HG02763 (cell line): ENCODE measurements around the gene PLPPR3.

ENCODE experiments used
- ATAC-seq: cut with Tn5 transposase; IDR thresholded peaks from one replicate; pipeline ENCODE4 v1.9.1; 2021; ENCODE audit warnings: mild to moderate bottlenecking, moderate library complexity; ENCODE audit not compliant: unreplicated experiment

Gene PLPPR3, protein sequence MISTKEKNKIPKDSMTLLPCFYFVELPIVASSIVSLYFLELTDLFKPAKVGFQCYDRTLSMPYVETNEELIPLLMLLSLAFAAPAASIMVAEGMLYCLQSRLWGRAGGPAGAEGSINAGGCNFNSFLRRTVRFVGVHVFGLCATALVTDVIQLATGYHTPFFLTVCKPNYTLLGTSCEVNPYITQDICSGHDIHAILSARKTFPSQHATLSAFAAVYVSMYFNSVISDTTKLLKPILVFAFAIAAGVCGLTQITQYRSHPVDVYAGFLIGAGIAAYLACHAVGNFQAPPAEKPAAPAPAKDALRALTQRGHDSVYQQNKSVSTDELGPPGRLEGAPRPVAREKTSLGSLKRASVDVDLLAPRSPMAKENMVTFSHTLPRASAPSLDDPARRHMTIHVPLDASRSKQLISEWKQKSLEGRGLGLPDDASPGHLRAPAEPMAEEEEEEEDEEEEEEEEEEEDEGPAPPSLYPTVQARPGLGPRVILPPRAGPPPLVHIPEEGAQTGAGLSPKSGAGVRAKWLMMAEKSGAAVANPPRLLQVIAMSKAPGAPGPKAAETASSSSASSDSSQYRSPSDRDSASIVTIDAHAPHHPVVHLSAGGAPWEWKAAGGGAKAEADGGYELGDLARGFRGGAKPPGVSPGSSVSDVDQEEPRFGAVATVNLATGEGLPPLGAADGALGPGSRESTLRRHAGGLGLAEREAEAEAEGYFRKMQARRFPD

DNA sequence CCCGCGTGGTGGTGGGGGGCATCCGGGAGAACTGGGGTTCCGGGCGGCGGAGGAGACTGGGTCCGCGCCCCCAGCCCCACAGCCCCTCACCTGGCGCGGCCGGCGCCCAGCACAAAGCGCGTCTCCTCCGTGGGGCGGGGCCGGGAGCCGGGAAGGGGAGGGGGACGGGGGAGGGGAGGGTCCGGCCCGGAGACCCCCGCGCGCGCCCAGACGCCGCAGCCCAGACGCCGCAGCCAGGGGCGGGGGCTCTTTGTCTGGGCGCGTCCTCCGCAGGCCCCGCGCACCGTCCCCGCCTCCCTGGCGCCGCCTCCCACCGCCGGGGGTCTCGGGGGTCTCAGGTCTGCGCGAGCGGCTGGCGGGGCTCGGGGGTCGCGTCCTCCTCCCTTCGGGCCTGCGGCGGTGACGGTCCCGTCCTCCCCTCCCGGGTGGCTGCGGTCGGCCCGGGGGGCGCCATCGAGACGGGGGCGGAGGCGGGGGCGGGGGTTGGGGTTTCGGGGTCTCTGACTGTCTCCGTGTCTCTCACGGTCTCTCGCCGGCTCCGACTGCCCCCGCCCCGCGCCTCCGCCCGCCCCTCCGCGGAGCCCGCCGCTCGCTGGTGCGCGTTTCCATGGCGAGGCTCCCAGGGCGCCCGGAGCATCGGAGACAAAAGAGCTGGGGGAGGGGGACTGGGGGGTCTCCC, at the start of gene PLPPR3:
Gene PLPPR3, minus strand, starts transcription at position 131 of the 679 bp plus-strand sequence. CDS start 396 bp downstream, outside the sequence.
- ATAC-seq = no peak

GRCh38 chr19:870963-871401, 49.2 kb upstream of the PLPPR3 start:
- no peak for ATAC-seq

GRCh38 chr19:870314-870713, 48.6 kb upstream of the PLPPR3 start:
- no peak for ATAC-seq

DNA sequence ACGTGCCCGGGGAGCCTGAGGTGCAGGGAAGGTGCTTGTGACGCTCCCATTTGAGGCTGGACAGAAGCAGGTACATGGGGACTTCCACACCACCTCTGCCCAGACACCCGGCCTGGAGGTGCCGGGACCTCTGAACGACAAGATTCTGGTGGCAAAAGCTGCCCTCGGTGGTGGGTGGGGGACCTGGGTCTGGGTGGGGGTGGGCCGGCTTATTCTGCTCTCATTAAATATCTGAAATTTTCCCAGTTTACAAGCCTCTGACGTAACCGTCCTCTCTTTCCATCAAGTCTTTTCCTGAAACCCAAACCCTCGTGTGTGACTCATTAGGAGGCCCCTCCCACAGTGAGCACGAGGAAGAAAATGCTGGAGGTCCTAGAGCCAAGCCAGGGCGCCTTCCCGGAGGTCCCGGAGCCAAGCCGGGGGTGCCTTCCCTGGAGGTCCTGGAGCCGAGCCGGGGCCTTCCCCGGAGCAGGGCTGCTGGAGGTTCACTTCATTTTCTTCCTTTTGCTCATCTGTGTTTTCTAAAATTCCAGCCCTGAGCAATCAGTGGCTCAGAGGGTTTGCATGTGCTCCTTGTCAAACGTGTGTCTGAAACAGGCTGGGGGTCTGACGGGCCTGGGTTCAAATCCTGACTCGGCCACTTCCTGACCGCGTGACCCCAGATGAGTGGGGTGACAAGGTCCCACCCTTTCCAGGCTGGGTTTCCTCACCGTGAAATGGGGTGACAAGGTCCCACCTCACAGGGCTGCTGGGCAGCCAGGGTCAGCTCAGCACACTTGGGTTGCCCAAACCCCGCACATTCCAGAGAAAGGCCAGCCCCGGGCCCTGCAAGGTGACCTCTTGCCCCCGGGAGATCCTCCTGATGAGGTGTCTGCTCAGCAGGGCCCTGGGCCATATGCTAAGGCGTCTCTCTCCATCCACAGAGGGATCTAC, 47.8 kb upstream of the PLPPR3 start:
- ATAC-seq = no peak

- ATAC-seq = no peak
These were observed 46.9 kb upstream of the PLPPR3 start for GRCh38 chr19:868458-869244.

- no peak for ATAC-seq
These were observed 46.2 kb upstream of the PLPPR3 start for GRCh38 chr19:867855-868457.

DNA sequence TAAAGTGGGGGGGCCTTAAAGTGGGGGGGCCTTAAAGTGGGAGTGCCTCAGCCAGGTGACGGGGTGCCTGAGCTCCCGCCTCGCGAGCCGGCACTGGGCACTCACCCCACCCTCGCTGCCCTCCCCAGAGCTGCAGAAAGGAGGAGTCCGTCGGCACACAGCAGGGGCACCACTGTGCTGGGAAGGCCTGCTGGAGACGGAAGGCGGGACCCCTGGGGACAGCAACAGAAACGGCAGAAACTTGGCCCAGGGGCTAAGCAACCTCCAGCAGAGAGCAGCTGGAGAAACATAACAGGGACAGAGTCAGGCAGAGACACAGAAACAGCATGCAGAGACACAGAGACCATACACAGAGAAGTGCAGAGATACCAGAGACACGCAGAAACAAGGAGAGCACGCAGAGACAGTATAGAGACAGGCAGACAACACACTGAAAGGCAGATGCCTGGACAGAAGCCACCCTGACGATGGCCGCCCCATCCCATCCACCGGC, 45.6 kb upstream of the PLPPR3 start:
- no peak for ATAC-seq

GRCh38 chr19:866769-867300, 45.1 kb upstream of the PLPPR3 start:
- ATAC-seq = no peak

- ATAC-seq = no peak
These were observed 41.5 kb upstream of the PLPPR3 start for GRCh38 chr19:863315-863620.

DNA sequence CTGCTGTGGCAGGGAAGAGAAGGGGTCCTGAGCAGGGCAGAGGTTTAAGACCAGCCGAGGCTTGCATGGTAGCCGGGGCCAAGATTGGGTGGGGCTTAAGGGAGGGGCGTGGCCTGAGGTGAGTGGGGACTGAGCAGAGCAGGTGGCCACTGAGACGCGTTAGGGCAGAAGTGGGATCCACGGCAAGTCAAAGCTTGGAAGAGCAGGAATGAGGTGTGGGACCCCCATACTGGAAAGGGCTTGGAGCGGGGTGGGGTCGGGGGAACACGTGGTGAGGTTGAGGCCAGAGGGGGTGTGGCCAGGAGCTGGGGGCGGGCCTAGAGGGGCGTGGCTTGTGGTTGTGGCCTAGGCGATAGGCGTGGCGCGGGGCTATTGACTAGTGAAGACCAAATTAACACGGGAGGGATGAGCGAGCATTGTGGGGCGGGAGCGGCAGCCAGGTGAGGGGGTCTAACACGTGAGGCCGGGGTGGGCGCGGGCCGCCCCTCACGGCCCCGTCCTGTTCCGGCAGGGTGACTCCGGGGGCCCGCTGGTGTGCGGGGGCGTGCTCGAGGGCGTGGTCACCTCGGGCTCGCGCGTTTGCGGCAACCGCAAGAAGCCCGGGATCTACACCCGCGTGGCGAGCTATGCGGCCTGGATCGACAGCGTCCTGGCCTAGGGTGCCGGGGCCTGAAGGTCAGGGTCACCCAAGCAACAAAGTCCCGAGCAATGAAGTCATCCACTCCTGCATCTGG, 41.0 kb upstream of the PLPPR3 start:
- ATAC-seq = no peak

DNA sequence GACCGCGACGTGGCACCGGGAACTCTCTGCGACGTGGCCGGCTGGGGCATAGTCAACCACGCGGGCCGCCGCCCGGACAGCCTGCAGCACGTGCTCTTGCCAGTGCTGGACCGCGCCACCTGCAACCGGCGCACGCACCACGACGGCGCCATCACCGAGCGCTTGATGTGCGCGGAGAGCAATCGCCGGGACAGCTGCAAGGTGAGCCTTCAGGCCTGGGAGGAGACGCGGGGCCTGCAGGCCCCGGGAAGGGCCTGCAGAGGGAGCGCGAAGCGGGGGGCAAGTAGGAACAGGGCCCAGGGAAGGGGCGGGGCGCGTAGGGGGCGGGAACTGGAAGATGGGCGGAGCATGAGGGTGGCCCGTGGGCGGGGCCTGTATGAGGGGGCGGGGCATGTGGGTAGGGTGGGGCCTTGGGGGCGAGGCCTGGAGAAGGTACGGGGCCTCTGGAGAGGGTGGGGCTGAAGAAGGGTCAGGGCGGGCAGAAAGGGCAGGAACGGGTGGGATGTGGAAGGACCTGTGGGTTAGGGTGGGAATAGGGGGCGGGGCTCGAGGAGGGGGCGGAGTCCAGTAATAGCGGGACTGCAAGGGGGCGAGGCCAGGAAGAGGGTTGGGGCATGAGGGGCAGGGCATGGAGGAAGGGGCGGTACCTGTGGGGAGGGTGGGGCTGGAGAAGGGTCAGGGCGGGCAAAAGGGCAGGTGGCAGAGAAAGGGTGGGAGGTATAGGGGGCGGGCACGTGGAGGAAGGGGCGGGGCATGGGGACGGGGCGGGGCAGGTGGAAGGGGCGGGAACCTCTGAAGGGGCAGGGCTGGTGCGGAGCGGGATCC, 40.2 kb upstream of the PLPPR3 start:
- no peak for ATAC-seq

- ATAC-seq = no peak
These were observed 39.5 kb upstream of the PLPPR3 start for GRCh38 chr19:861141-861755.

DNA sequence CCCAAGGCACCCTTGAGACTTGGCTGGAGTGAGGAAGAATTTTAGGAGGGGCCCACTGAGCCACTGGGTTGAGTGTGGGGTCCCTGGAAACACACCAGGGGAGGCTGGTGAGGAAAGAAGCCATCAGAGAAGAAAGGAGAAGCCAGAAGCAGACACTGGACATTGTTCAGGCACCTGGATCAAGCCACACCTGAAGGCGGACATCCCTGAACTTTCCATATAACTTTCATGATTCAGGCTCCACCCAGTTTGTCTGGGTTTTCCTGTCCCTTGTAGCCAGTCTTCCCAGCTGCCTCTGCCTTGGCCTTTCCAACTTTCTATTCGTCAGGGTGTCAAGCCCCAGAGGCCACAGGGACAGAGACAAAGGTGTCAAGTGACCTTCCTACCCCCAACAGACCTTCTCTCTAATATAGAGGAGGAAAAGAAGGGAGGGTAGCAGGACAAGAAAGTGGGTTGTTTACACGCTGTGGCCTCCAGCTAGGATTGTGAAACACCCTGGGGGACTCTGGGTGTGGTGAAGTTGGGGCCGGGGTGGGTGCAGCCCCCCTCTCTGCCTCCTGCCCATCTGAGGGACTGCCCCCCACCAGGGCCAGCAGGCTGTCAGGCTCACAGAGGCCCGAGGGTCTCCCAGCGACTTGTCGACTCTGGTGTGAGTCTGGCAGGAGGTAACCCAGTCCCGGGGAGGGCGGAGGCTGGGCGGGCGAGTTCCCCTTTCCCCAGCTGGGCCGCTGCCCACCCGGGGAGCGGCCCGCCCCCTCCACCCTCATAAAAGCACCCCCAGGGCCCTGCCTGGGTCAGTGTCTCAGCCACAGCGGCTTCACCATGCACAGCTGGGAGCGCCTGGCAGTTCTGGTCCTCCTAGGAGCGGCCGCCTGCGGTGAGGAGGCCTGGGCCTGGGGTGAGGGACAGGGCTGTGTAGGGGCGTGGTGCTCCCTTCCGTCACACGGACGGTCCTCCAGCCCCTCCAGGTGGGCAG, 37.4 kb upstream of the PLPPR3 start, which contains the start of gene CFD:
Gene CFD, plus strand, starts transcription at position 797 of the 976 bp plus-strand sequence. Its CDS starts 26 bp downstream, at position 823.
- ATAC-seq = no peak

DNA sequence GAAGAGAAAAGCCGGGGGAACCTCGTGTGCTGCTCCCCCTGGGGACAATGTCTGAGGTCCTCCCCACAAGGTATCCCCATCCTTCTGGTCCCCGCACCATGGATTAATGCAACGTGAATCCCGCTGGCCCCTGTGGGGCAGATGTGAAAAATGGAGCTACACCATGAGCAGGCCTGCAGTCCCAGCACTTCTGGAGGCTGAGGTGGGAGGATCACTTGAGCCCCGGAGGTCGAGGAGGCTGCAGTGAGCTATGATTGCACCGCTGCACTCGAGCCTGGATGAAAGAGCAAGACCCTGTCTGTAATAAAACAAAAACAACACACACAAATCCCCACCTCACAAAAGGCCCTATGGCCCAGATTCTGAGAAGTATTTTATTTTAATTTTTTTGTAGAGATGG, 36.5 kb upstream of the PLPPR3 start:
- ATAC-seq = no peak

DNA sequence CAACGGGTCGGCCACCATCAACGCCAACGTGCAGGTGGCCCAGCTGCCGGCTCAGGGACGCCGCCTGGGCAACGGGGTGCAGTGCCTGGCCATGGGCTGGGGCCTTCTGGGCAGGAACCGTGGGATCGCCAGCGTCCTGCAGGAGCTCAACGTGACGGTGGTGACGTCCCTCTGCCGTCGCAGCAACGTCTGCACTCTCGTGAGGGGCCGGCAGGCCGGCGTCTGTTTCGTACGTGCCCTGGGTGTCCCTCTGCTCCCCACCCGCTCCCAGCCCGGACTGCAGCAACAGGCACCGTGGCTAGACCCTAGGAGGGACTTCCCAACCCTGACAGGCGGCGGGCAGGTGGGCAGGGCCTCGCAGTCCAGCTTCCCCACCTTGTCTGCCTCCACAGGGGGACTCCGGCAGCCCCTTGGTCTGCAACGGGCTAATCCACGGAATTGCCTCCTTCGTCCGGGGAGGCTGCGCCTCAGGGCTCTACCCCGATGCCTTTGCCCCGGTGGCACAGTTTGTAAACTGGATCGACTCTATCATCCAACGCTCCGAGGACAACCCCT, 33.9 kb upstream of the PLPPR3 start:
- ATAC-seq = no peak
